ENCODE measurements around the gene ALDH3B2.

ALDH3B2 gene

DNA sequence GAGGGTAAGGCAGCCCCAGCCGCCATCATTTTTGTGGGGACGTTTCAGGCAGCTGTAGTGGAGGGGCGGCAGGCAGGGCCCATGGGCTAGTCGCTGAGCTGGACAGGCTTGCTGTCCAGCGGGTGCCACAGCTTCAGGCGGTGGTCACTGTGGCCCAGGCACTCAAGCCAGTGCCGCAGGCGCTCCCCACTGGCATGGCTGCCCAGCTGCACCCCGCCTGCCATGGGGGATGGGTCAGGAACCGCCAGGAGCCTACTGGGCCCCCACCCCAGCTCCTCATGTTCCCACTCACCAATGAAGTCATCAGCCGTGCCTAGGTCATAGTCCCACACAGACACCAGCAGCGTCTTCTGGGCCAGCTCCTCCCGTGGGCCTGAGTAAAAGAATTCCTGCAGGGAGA is 61.7 kb downstream of the ALDH3B2 start:
- H3K27ac ChIP-seq, result no peak overlapping the region
- intact Hi-C loops (cut with DNase I; ENCODE audit: low total_unique reads), result loop anchor here (5.0 kb wide), 1 partner anchor 40 kb away; no protein-coding TSS in a partner anchor
- H3K4me1 ChIP-seq, result peaks cover 0 to 26% (median 14%) of the 10 kb centered on the region in 4 donors
- no peak overlapping the region for H3K4me3 ChIP-seq
- H3K36me3 ChIP-seq, result peaks cover 18 to 52% (median 45%) of the 10 kb centered on the region in 3 donors
- peaks cover 0 to 23% of the 10 kb centered on the region in 2 donors for H3K27me3 ChIP-seq
- no peak for TF ChIP-seq CTCF (IDR thresholded peaks at IDR 0.05)
- H3K9me3 ChIP-seq, result no peaks in the 10 kb centered on the region
- DNase-seq, result no peak
